ENCODE results near the gene GSK3A.

Gene GSK3A

DNA sequence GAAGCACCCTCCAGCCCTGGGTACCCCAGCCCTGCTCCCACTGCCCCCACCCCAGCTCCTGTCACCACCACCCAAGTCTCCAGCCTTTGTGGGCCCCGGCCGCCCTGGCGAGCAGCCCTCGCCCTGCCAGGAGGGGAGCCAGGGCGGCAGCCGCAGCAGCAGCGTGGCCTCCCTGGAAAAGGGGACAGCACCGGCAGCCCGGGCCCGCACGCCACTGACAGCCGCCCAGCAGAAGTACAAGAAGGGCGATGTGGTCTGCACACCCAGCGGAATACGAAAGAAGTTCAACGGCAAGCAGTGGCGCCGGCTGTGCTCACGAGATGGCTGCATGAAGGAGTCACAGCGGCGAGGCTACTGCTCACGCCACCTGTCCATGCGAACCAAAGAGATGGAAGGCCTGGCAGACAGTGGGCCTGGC lies 30.6 kb upstream of the GSK3A start:
- TF ChIP-seq, protein P1, sequence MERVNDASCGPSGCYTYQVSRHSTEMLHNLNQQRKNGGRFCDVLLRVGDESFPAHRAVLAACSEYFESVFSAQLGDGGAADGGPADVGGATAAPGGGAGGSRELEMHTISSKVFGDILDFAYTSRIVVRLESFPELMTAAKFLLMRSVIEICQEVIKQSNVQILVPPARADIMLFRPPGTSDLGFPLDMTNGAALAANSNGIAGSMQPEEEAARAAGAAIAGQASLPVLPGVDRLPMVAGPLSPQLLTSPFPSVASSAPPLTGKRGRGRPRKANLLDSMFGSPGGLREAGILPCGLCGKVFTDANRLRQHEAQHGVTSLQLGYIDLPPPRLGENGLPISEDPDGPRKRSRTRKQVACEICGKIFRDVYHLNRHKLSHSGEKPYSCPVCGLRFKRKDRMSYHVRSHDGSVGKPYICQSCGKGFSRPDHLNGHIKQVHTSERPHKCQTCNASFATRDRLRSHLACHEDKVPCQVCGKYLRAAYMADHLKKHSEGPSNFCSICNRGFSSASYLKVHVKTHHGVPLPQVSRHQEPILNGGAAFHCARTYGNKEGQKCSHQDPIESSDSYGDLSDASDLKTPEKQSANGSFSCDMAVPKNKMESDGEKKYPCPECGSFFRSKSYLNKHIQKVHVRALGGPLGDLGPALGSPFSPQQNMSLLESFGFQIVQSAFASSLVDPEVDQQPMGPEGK (CRISPR knock-in tag; IDR thresholded peaks at IDR 0.05; ENCODE audit: borderline replicate concordance) = no peak
- TF ChIP-seq TCF4 (CRISPR knock-in tag; IDR thresholded peaks at IDR 0.05; ENCODE audit: borderline replicate concordance) = no peak
- no peak for TF ChIP-seq OSR1 (CRISPR knock-in tag; IDR thresholded peaks at IDR 0.05)
- no peak for ATAC-seq

GRCh38 chr19:42272535-42272897 lies 30.1 kb upstream of the GSK3A start:
- no peak for ATAC-seq
- TF ChIP-seq TCF4 (CRISPR knock-in tag; IDR thresholded peaks at IDR 0.05; ENCODE audit: borderline replicate concordance) (no peak), ISL1 (CRISPR knock-in tag; IDR thresholded peaks at IDR 0.05) (no peak)

DNA sequence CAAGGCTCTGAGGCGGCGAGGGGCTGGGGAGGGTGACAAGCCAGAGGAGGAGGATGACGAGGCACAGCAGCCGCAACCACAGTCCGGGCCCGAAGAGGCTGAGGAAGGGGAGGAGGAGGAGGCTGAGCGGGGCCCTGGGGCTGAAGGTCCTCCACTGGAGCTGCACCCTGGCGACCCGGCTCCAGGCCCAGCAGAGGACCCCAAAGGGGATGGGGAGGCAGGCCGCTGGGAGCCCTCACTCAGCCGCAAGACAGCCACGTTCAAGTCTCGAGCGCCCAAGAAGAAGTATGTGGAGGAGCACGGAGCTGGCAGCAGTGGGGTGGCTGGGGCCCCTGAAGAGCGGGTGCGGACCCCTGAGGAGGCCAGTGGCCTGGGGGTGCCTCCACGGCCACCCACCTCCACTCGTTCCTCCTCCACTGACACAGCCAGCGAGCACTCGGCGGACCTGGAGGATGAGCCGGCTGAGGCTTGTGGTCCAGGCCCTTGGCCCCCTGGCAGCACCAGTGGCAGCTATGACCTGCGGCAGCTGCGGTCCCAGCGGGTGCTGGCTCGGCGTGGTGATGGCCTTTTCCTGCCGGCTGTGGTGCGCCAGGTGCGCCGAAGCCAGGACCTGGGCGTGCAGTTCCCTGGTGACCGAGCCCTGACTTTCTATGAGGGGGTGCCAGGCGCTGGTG lies 29.6 kb upstream of the GSK3A start:
- TF ChIP-seq ESRRG (CRISPR knock-in tag; IDR thresholded peaks at IDR 0.05) (no peak), ZFP30 (CRISPR knock-in tag; IDR thresholded peaks at IDR 0.05) (no peak), ZFP3 (CRISPR knock-in tag; IDR thresholded peaks at IDR 0.05) (no peak), ZC3H10 (CRISPR knock-in tag; IDR thresholded peaks at IDR 0.05) (no peak), ZNF565 (CRISPR knock-in tag; conservative IDR thresholded peaks at IDR 0.05; ENCODE audit: low read depth) (no peak), CSRNP3 (CRISPR knock-in tag; IDR thresholded peaks at IDR 0.05) (no peak), SNAI2 (CRISPR knock-in tag; IDR thresholded peaks at IDR 0.05) (no peak), CSDC2 (CRISPR knock-in tag; IDR thresholded peaks at IDR 0.05) (no peak), PPARA (CRISPR knock-in tag; IDR thresholded peaks at IDR 0.05; ENCODE audit: borderline replicate concordance) (no peak), ARNTL (CRISPR knock-in tag; IDR thresholded peaks at IDR 0.05; ENCODE audit: borderline replicate concordance, low read depth) (no peak)
- ATAC-seq = no peak

GRCh38 chr19:42271045-42271419 lies 28.6 kb upstream of the GSK3A start:
- no peak for TF ChIP-seq SNAI2 (CRISPR knock-in tag; IDR thresholded peaks at IDR 0.05)
- no peak for TF ChIP-seq ESRRG (CRISPR knock-in tag; IDR thresholded peaks at IDR 0.05)
- TF ChIP-seq RARB (CRISPR knock-in tag; IDR thresholded peaks at IDR 0.05) = no peak
- no peak for TF ChIP-seq ZNF70 (CRISPR knock-in tag; IDR thresholded peaks at IDR 0.05)
- no peak for TF ChIP-seq ZFP3 (CRISPR knock-in tag; IDR thresholded peaks at IDR 0.05)
- TF ChIP-seq ZFP30 (CRISPR knock-in tag; IDR thresholded peaks at IDR 0.05) = no peak
- no peak for TF ChIP-seq ARNTL (CRISPR knock-in tag; IDR thresholded peaks at IDR 0.05; ENCODE audit: borderline replicate concordance, low read depth)
- TF ChIP-seq GLIS3 (CRISPR knock-in tag; IDR thresholded peaks at IDR 0.05) = no peak
- TF ChIP-seq BACH2 (CRISPR knock-in tag; IDR thresholded peaks at IDR 0.05; ENCODE audit: borderline replicate concordance) = no peak
- no peak for TF ChIP-seq PPARA (CRISPR knock-in tag; IDR thresholded peaks at IDR 0.05; ENCODE audit: borderline replicate concordance)
- TF ChIP-seq TOX (CRISPR knock-in tag; IDR thresholded peaks at IDR 0.05; ENCODE audit: borderline replicate concordance) = no peak
- no peak for TF ChIP-seq ISL1 (CRISPR knock-in tag; IDR thresholded peaks at IDR 0.05)
- TF ChIP-seq, protein P1 (CRISPR knock-in tag; IDR thresholded peaks at IDR 0.05; ENCODE audit: borderline replicate concordance) = no peak
- TF ChIP-seq ZNF8 (CRISPR knock-in tag; IDR thresholded peaks at IDR 0.05) = no peak
- TF ChIP-seq TSHZ2 (CRISPR knock-in tag; IDR thresholded peaks at IDR 0.05) = no peak
- TF ChIP-seq CSDC2 (CRISPR knock-in tag; IDR thresholded peaks at IDR 0.05) = no peak
- ATAC-seq = no peak
